Activated T-cell treated with anti-CD3 and anti-CD28 coated beads, Interleukin-2, amount 50 U/mL, for 24 hours (primary cell): ENCODE data around the gene TM4SF5.

Experiments used
- DNase-seq: peaks from one replicate; pipeline ENCODE4 v3.0.0-alpha.2; 2020
- H3K27ac Mint-ChIP-seq: 2 replicates; pipeline ENCODE4 v1.8.0; 2020; ENCODE audit warnings: mild to moderate bottlenecking, mixed read lengths
- H3K27me3 Mint-ChIP-seq: 2 replicates; pipeline ENCODE4 v1.8.0; 2020; ENCODE audit warnings: mixed read lengths
- H3K36me3 Mint-ChIP-seq: 2 replicates; pipeline ENCODE4 v1.8.0; 2020; ENCODE audit warnings: low read depth, mixed read lengths
- H3K4me1 Mint-ChIP-seq: 2 replicates; pipeline ENCODE4 v1.8.0; 2020; ENCODE audit warnings: low read depth, mixed read lengths
- H3K4me3 Mint-ChIP-seq: 2 replicates; pipeline ENCODE4 v1.8.0; 2020; ENCODE audit warnings: mild to moderate bottlenecking, moderate library complexity, mixed read lengths
- H3K9me3 Mint-ChIP-seq: 2 replicates; pipeline ENCODE4 v1.8.0; 2020; ENCODE audit warnings: mixed read lengths

Gene TM4SF5

GRCh38 chr17:4771519-4772234, at the start of gene TM4SF5:
TSS of gene TM4SF5 (plus strand) at chr17:4771886. CDS start at chr17:4771923, 37 bp downstream.
- DNase-seq = no peak
- no peaks in the 10 kb centered on the region for H3K9me3 Mint-ChIP-seq
- peaks cover 5% of the 10 kb centered on the region for H3K4me1 Mint-ChIP-seq
- H3K36me3 Mint-ChIP-seq = no peaks in the 10 kb centered on the region
- no peaks in the 10 kb centered on the region for H3K27me3 Mint-ChIP-seq
- H3K27ac Mint-ChIP-seq = no peak within 1 kb of the TSS
- no peak within 1 kb of the TSS for H3K4me3 Mint-ChIP-seq

- H3K27ac Mint-ChIP-seq = no peak overlapping the region
- no peak overlapping the region for H3K4me3 Mint-ChIP-seq
- H3K36me3 Mint-ChIP-seq = peaks cover 43% of the 10 kb centered on the region
- no peak for DNase-seq
- H3K9me3 Mint-ChIP-seq = no peaks in the 10 kb centered on the region
- no peaks in the 10 kb centered on the region for H3K27me3 Mint-ChIP-seq
- peaks cover 11% of the 10 kb centered on the region for H3K4me1 Mint-ChIP-seq
Observed at GRCh38 chr17:4722678-4723240, 48.9 kb upstream of the TM4SF5 start.

GRCh38 chr17:4724650-4725049, 47.0 kb upstream of the TM4SF5 start:
- Mint-ChIP-seq H3K27me3 (no peaks in the 10 kb centered on the region), H3K4me3 (no peak overlapping the region), H3K27ac (no peak overlapping the region), H3K36me3 (peaks cover 24% of the 10 kb centered on the region), H3K9me3 (no peaks in the 10 kb centered on the region), H3K4me1 (peaks cover 25% of the 10 kb centered on the region)
- no peak for DNase-seq

- Mint-ChIP-seq H3K9me3 (no peaks in the 10 kb centered on the region), H3K4me3 (no peak overlapping the region), H3K27me3 (no peaks in the 10 kb centered on the region), H3K36me3 (peaks cover 13% of the 10 kb centered on the region), H3K4me1 (peaks cover 31% of the 10 kb centered on the region), H3K27ac (no peak overlapping the region)
- no peak for DNase-seq
Observed at GRCh38 chr17:4725646-4726310, 45.9 kb upstream of the TM4SF5 start.

GRCh38 chr17:4728124-4728523, 43.6 kb upstream of the TM4SF5 start:
- Mint-ChIP-seq H3K4me3 (no peak overlapping the region), H3K36me3 (peaks cover 11% of the 10 kb centered on the region), H3K27me3 (no peaks in the 10 kb centered on the region), H3K27ac (peak overlapping the region; percentile 87), H3K4me1 (peaks cover 40% of the 10 kb centered on the region), H3K9me3 (no peaks in the 10 kb centered on the region)
- no peak for DNase-seq

- H3K27ac Mint-ChIP-seq = no peak overlapping the region
- H3K36me3 Mint-ChIP-seq = peaks cover 13% of the 10 kb centered on the region
- DNase-seq = no peak
- peaks cover 1% of the 10 kb centered on the region for H3K27me3 Mint-ChIP-seq
- H3K9me3 Mint-ChIP-seq = no peaks in the 10 kb centered on the region
- peaks cover 42% of the 10 kb centered on the region for H3K4me1 Mint-ChIP-seq
- H3K4me3 Mint-ChIP-seq = no peak overlapping the region
Observed at GRCh38 chr17:4733073-4733531, 38.6 kb upstream of the TM4SF5 start.

GRCh38 chr17:4734857-4735475, 36.7 kb upstream of the TM4SF5 start:
- H3K36me3 Mint-ChIP-seq = peaks cover 13% of the 10 kb centered on the region
- no peak overlapping the region for H3K27ac Mint-ChIP-seq
- no peak overlapping the region for H3K4me3 Mint-ChIP-seq
- no peak for DNase-seq
- H3K9me3 Mint-ChIP-seq = no peaks in the 10 kb centered on the region
- peaks cover 42% of the 10 kb centered on the region for H3K4me1 Mint-ChIP-seq
- H3K27me3 Mint-ChIP-seq = peaks cover 12% of the 10 kb centered on the region

GRCh38 chr17:4735876-4736651, 35.6 kb upstream of the TM4SF5 start:
- Mint-ChIP-seq H3K27ac (no peak overlapping the region), H3K36me3 (peaks cover 13% of the 10 kb centered on the region), H3K27me3 (peaks cover 21% of the 10 kb centered on the region), H3K4me3 (no peak overlapping the region), H3K4me1 (peaks cover 38% of the 10 kb centered on the region), H3K9me3 (no peaks in the 10 kb centered on the region)
- no peak for DNase-seq

GRCh38 chr17:4738136-4739121, 33.3 kb upstream of the TM4SF5 start:
- H3K4me1 Mint-ChIP-seq = peaks cover 26% of the 10 kb centered on the region
- peaks cover 24% of the 10 kb centered on the region for H3K27me3 Mint-ChIP-seq
- no peaks in the 10 kb centered on the region for H3K9me3 Mint-ChIP-seq
- H3K27ac Mint-ChIP-seq = peak overlapping the region; percentile 61
- H3K4me3 Mint-ChIP-seq = peak overlapping the region; percentile 73
- DNase-seq = no peak
- H3K36me3 Mint-ChIP-seq = no peaks in the 10 kb centered on the region

- H3K4me3 Mint-ChIP-seq = peak within 1 kb of the TSS; percentile 73
- no peaks in the 10 kb centered on the region for H3K9me3 Mint-ChIP-seq
- peak within 1 kb of the TSS; percentile 61 for H3K27ac Mint-ChIP-seq
- peaks cover 24% of the 10 kb centered on the region for H3K27me3 Mint-ChIP-seq
- H3K4me1 Mint-ChIP-seq = peaks cover 24% of the 10 kb centered on the region
- peak; percentile 64 for DNase-seq
- H3K36me3 Mint-ChIP-seq = no peaks in the 10 kb centered on the region
Observed at GRCh38 chr17:4739122-4740024, 32.3 kb upstream of the TM4SF5 start, which contains the start of the genes CXCL16 and ZMYND15. TSS of gene CXCL16 (minus strand) at chr17:4739928. CDS start at chr17:4739339, 589 bp downstream. TSS of gene ZMYND15 (plus strand) at chr17:4739833. CDS start at chr17:4740549, 716 bp downstream.

- H3K4me1 Mint-ChIP-seq = peaks cover 24% of the 10 kb centered on the region
- no peaks in the 10 kb centered on the region for H3K36me3 Mint-ChIP-seq
- H3K27me3 Mint-ChIP-seq = peaks cover 24% of the 10 kb centered on the region
- H3K9me3 Mint-ChIP-seq = no peaks in the 10 kb centered on the region
- peak overlapping the region; percentile 58 for H3K4me3 Mint-ChIP-seq
- DNase-seq = no peak
- peak overlapping the region; percentile 18 for H3K27ac Mint-ChIP-seq
Observed at GRCh38 chr17:4740025-4740351, 31.7 kb upstream of the TM4SF5 start.

- Mint-ChIP-seq H3K27me3 (peaks cover 24% of the 10 kb centered on the region), H3K36me3 (no peaks in the 10 kb centered on the region), H3K4me1 (peaks cover 24% of the 10 kb centered on the region), H3K4me3 (peak overlapping the region; percentile 58), H3K9me3 (no peaks in the 10 kb centered on the region), H3K27ac (peak overlapping the region; percentile 18)
- DNase-seq = no peak
Observed at GRCh38 chr17:4740584-4740983, 31.1 kb upstream of the TM4SF5 start.
